NCI-H128 (cell line): ENCODE results near the gene KCNIP3.
"Not testable (repeated sequence)": the region's sequence is repeated elsewhere in the genome, so short reads cannot be mapped to it uniquely, and the experiment has no call there.

Source experiments
- DNase-seq: peaks from one replicate; lab custom pipeline; 2025; ENCODE audit not compliant: unreplicated experiment; lab: John Stamatoyannopoulos, UW

The KCNIP3 gene

DNA sequence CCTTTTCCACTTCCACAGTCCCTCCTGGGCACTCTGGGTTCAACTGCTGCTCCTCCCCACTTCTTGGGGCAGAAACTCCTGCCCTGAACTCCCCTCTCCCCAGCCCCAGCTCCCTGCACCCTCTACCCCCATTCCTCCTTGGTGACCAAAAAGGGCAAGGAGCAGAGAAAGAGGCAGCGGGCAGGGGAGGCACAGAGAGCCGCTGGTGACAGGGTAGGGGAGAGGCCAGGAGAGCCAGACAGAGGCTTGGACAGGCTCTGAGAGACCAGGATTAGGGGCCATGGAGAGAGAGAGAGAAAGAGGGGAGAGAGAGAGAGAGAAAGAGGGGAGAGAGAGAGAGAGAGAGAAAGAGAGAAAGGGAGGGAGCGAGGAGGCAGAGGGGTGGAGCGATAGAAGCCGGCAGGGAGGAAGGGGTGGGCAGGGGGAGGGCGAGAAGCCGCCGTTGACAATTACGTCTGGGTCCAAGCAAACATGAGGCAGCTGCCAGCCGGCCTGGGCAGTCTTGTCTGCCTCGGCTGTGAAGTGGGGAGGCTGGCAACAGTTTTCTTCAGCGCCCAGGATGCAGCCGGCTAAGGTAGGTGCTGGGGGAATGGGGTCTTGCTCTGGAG is at the start of gene KCNIP3:
Gene KCNIP3 (plus strand): TSS at position 468 of the 608 bp plus-strand sequence. CDS start 92 bp downstream, at position 560.
- DNase-seq = peak; percentile 31

GRCh38 chr2:95258271-95258670 is 38.9 kb upstream of the KCNIP3 start:
- no peak for DNase-seq

DNA sequence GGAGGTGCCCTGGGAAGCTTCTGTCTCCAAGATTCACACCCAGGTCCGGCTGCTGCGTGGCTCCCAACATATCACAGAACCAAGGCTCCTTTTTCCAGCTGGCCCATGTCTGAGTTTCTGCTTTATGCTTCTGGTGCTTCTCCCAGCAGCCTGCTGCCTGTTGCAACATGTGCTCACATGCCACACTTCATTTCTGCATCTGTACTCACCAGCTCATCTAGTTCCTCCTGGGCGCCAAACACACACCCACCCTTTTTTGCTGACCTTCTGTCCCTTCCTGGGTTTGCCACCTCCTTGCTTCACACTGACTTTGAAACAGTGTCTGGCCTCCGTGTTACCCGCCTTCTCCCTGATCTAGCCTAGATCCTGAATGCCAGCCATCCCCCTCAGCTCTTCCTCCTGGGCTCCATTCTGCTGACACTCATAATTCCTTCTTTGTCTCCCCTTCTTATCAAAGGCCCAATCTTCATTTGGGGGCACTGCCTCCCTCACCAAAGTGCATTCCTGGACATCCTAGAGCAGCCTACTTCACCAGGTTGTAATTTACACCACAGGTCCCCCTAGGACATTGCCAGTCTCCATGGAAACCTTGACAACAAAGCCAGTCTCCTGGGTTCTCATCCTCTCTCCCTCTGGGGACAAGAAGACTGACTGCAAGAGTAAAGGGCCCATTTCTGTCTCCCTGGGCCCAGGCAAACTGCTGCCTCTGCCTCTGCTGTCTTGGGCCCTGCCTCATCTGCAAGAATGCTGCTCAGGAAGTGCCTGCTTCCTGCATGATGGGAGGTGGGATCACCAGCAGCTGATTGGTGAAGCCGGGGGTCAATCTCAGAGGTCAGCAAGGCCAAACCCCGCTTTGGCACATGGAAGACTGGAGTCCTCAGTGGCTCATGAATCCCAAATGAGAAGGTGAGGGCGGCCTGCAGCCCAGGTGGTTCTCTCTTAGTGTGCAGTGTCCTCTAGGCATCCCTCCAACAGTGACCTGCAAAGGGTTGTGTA is 36.8 kb upstream of the KCNIP3 start:
- no peak for DNase-seq

DNA sequence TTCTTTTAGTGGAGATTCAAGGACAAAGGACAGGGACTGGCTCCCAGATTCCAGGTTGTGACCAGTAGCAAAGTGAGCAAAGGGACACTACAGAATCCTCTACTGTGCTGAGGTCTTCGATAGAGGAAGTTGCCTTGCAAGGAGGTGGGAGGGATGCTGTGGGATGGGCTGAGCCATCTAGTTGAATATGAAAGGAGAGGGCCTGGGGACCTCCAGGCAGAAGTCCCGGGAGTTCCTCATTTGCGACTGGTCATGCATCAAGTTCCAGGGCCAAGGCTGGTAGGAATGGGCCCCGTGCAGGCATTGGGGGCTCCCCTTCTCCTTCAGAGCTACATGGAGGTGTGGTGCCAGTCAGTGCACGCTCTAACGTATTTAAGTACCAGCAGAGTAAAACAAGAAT is 35.5 kb upstream of the KCNIP3 start:
- no peak for DNase-seq

DNA sequence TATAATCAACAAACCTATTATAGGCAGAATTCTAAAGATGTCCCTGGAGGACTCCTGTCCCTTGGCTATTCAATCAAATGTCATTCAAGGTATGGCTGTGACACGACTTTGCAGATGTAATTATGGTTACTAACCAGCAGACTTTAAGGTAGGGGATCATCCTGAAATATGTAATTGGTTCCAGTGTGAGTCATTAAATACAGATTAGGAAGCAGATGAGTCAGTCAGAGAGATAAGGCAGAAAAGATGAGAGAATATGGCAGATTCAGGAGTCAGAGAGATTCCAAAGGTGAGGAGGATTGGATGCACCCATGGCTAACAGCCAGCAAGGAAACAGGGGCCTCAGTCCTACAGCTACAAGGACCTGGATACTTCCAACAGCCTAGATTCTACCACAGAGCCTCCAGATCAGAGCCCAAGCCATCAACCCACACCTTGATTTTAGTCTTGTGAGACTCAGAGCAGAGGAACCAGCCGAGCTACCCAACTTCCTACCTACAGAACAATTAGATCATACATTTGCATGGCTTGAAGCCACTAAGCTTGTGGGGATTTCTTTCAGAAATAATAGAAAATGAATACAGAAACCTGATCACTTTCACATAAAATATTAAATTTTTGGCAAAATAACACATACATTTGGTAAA is 34.1 kb upstream of the KCNIP3 start:
- no peak for DNase-seq

GRCh38 chr2:95264624-95265023 is 32.5 kb upstream of the KCNIP3 start:
- DNase-seq = no peak

DNA sequence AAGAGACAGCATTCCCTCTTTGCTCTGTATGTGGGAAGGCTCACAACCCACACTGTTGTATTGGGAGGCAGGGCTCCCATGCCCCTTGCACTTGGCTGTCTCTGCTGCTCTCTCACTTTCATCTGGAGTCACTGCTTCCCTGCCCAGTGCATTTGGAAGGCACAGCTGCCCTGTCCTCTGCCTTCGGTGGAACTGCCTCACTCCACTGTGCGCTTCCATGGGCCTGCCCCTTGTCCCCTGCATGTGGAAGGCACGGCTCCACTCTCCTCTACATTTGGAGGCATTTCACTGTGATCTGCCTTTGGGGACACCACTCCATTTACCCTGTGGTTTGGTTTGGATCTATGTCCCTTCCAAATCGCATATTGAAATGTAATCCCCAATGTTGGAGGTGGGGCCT is 32.0 kb upstream of the KCNIP3 start:
- no peak for DNase-seq

DNA sequence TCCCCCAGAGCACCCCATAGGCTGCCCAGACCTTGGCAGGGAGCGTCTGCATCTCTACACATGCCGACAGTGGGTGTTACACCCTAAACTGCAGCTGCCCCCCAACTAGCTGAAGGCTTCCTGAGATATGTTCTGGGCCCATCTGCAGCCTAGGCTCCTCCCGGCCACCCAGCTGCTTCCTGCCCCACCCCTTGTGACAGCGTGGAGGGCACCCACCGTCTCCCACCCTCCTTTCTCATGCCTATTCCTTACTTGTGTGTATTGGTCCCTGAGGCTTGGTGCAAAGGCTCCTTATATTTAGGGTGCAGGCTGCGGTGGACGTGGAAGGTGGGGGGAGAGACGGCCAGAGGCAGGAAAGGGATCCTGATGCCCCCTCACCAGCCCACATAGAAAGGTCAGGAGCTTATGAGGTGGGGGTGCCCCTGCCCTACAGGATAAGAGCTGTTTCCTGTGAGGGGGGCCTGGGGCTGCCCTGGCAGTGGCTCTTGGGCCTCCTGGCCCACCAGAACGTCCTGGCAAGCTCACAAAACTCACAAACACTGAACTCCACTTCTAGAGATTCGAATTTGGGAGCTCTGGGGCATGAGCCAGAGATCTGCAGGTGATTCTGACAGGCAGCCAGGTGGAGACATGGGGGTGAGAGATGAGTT is 30.2 kb upstream of the KCNIP3 start:
- no peak for DNase-seq

GRCh38 chr2:95267458-95268210 is 29.5 kb upstream of the KCNIP3 start:
- no peak for DNase-seq

GRCh38 chr2:95268211-95269035 is 28.7 kb upstream of the KCNIP3 start:
- no peak for DNase-seq

- DNase-seq = no peak
Observed at GRCh38 chr2:95269036-95269680, 28.0 kb upstream of the KCNIP3 start.

DNA sequence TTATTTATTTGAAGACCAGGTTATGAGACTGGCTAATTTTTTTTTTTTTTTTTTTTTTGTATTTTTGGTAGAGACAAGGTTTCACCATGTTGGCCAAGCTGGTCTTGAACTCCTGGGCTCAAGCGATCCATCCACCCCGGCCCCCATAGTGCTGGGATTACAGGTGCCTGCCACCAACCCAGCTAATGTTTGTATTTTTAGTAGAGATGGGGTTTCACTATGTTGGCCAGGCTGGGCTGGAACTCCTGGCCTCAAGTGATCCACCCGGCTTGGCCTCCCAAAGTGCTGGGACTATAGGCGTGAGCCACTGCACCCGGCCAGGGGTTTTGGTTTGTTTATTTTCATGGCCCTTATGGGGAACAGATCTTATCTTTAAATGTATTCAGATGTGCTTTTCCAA is 27.4 kb upstream of the KCNIP3 start:
- DNase-seq = not testable (repeated sequence)

DNA sequence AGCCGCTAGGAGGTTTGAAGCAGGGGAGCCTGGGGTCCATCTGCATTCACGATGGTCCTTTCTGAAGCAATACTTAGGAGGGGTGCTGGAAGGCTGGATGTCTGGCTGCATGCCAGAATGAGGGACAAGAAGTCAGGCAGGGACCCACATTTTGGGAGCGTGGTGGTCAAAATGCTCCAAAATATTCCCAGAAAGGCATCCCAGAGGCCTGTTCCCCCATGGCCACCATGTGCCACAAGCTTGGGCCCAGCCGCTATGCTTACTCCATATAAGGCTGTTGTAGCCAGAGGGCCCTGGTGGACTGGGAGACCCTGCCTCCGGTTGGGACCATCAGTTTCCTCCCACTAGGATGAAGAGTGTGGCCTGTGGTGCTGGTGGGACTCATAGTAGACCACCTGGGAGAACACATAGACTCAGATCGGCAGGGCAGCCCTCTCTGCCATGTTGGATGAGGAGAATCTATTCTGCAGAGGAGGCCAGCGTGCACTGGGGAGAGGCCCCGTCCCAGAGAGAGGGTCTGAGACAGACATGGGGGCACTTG is 26.5 kb upstream of the KCNIP3 start:
- no peak for DNase-seq

GRCh38 chr2:95271381-95271971 is 25.7 kb upstream of the KCNIP3 start:
- DNase-seq = no peak

DNA sequence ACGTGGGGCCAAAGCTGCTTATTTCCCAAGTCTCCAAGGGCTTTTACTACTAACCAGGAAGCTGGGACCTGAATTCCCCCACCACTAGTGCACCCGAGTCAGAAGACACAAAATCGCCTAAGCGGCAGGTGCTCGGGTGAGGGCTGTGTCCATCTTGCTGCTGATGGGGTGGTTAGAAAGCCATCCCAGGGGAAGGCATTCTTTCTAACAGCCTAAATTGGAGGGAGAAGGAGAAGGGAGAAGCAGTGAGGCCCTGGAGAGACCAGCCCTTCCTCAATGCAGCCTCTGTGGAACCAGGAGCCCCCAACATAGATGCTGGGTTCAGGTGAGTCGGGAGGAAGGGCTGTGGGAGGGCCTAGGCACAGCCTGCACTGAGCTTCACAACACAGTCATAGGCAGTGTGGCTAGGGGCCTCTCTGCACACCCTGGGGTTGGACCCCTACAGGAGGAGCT is 24.8 kb upstream of the KCNIP3 start:
- DNase-seq = no peak

DNA sequence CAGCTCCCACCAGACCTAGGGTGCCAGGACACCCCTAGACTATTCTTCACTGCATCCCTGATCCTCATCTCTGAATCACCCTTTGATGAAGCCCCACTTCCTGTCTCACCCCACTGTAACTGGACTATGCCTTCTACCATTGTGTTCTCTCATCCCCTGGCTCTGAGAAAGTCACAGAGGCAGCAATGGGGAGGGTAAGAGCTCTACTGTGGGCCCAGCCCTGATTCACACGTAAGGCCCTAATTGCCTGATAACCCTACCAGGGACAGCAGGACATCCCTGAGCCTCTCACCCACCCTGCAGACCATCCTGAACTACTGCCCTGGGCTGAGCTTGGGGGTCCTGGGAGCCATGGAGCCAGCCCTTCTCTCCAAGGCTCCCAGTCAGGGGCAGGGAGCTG is 24.4 kb upstream of the KCNIP3 start:
- DNase-seq = no peak

GRCh38 chr2:95273566-95274290 is 23.4 kb upstream of the KCNIP3 start:
- no peak for DNase-seq
